VCaP (cell line): ENCODE results near the gene TNFAIP1.

ENCODE experiments used
- H3K27ac ChIP-seq: fragments of 450-650 bp; 2 replicates; pipeline ENCODE4 v1.5.1; 2017
- TF ChIP-seq, protein P1 (sequence below): fragments of 450-650 bp; conservative IDR thresholded peaks from 2 replicates; pipeline ENCODE4 v1.5.1; 2017; ENCODE audit warnings: mild to moderate bottlenecking, moderate library complexity

TNFAIP1 gene

GRCh38 chr17:28342313-28342712 lies 6.8 kb downstream of the TNFAIP1 start:
- H3K27ac ChIP-seq, result no peak overlapping the region
- TF ChIP-seq, protein P1, sequence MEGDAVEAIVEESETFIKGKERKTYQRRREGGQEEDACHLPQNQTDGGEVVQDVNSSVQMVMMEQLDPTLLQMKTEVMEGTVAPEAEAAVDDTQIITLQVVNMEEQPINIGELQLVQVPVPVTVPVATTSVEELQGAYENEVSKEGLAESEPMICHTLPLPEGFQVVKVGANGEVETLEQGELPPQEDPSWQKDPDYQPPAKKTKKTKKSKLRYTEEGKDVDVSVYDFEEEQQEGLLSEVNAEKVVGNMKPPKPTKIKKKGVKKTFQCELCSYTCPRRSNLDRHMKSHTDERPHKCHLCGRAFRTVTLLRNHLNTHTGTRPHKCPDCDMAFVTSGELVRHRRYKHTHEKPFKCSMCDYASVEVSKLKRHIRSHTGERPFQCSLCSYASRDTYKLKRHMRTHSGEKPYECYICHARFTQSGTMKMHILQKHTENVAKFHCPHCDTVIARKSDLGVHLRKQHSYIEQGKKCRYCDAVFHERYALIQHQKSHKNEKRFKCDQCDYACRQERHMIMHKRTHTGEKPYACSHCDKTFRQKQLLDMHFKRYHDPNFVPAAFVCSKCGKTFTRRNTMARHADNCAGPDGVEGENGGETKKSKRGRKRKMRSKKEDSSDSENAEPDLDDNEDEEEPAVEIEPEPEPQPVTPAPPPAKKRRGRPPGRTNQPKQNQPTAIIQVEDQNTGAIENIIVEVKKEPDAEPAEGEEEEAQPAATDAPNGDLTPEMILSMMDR, result no peak

- TF ChIP-seq, protein P1, result no peak
- H3K27ac ChIP-seq, result no peak overlapping the region
Measured at GRCh38 chr17:28343491-28343932, 8.0 kb downstream of the TNFAIP1 start.

- H3K27ac ChIP-seq, result no peak overlapping the region
Measured at GRCh38 chr17:28344011-28344410, 8.4 kb downstream of the TNFAIP1 start.

DNA sequence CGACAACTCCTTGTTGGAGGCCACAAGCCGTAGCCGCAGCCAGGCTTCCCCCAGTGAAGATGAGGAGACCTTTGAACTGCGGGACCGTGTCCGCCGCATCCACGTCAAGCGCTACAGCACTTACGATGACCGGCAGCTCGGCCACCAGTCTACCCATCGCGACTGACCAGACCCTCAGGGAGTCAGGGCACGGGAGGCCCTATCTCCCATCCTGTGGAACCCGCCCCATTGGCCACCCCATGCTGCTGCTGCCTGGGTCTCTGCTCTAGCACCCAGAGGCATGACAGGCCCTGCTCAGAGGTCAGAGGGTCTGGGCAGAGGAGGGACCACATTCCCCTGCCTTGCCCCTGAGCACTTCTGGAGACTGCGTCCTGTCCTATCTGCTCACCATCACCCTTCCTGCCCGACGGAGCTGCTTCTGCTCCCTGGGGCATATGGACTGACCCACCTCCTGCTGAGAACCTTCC lies 8.9 kb downstream of the TNFAIP1 start:
- peak overlapping the region; percentile 77 for H3K27ac ChIP-seq
- TF ChIP-seq, protein P1, result no peak

More at GRCh38 chr17:28344011-28344410, 8.4 kb downstream of the TNFAIP1 start:
- TF ChIP-seq, protein P1, result no peak

GRCh38 chr17:28345419-28346198 lies 10.0 kb downstream of the TNFAIP1 start:
- peak overlapping the region; percentile 77 for H3K27ac ChIP-seq
- TF ChIP-seq, protein P1, result no peak

DNA sequence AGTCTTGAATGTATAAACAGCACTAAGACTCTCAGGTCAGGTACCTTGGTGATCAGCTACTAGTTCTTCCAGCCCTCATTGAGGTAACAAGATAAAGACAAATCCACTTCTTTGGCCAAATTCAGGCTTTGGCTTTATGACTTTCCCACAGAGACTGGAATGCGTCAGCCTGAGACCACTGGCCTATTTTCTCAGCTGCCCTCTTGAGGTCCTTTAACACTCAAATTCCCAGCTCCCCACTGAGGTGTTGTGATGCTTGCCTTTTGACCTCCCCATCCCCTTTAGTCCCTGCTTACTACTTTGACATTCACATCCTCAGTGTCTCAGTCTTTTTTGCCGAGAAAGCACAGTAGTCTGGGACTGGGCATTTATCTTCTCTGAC lies 10.6 kb downstream of the TNFAIP1 start:
- H3K27ac ChIP-seq, result peak overlapping the region; percentile 77
- TF ChIP-seq, protein P1, result no peak

- H3K27ac ChIP-seq, result peak overlapping the region; percentile 77
- TF ChIP-seq, protein P1, result peak; percentile 95
Measured at GRCh38 chr17:28346746-28347246, 11.2 kb downstream of the TNFAIP1 start.
